CD1c-positive myeloid dendritic cell (primary cell): ENCODE measurements around the gene SH2D6.
"Not testable (repeated sequence)": the region's sequence is repeated elsewhere in the genome, so short reads cannot be mapped to it uniquely, and the experiment has no call there.

Experiments used
- DNase-seq: peaks from one replicate; pipeline ENCODE4 v3.0.0-alpha.2; 2016; ENCODE audit errors: extremely low spot score

Gene SH2D6

DNA sequence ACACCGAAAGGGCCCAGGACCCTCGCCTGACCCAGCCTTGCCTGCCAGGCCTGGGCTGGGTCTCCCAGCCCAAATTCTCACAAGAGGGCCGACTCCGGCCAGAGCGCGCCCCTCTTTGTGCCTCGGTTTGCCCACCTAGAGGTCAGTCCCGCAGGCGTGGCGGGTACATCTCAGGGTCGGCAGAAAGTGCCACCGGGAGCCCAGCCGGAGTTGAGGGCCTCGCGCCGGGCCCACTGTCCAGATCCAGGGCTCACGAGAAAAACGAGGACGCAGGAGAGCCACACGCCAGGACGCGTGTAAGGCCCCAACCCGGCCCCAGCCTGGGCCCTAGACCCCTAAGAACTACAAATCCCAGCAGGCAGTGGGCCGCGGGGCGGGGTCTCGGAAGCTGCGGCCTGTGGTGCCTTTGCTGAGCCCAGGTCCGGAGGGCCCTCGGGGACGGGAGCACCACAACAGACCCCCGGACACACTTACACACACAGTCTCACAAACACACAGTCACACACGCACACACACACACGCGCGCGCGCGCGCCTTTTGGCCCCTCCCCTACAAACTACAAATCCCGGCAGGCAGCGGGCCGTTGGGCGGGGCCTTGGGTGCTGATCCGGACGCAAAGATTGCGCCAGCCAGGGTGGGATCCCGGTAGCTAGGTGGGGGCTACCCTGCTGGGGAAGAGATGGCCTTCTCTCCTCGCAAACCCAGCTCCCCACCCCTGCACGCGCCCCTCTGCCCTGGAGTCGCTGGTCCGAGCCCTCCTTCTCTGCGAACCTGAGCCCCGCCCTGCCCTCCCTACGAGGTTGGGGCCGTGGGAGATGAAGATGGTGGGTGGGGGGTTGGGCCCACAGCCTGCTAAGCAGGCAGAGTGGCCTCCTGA lies at the start of gene SH2D6:
Gene SH2D6, plus strand, starts transcription at position 583 of the 877 bp plus-strand sequence. CDS start 10,752 bp downstream, outside the sequence.
- peak; percentile 84 for DNase-seq

DNA sequence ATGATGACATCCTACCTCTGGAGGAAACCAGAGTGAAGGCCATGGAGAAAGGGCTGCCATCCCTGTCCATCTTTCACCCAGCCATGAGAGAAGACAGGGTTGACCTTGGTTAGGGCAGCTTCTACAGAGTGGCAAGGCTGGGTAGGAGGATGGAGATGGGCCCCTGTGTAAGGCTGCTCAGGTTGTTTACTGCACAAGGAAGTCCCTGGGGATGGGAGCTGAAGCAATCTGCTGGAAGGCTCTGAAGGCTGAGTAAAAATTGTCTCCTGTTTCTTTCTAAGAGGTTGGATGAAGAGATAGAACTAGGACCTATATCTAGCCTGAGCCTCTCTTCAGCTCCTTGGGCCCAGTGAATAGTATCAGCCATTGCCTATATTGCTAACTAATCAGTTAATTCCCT lies 49.6 kb upstream of the SH2D6 start:
- no peak for DNase-seq

DNA sequence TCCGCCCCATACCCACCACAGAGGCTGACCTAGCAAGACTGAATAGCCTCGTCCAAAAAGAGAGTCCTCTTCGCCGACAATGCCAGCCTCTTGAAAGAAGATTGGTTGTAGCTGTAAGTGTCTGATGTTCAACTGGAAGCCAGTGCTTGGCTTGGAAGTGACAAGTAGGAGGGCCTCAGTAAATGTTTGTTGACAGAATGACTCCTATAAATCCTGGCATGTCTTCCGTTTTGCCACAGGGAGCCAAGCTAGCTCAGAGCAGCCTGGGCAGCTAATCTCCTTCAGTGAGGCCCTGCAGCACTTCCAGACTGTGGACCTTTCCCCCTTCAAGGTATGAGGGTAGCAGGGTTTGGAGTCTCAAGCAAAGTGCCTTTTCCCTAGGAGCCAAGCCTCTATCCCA lies 49.0 kb upstream of the SH2D6 start:
- no peak for DNase-seq

DNA sequence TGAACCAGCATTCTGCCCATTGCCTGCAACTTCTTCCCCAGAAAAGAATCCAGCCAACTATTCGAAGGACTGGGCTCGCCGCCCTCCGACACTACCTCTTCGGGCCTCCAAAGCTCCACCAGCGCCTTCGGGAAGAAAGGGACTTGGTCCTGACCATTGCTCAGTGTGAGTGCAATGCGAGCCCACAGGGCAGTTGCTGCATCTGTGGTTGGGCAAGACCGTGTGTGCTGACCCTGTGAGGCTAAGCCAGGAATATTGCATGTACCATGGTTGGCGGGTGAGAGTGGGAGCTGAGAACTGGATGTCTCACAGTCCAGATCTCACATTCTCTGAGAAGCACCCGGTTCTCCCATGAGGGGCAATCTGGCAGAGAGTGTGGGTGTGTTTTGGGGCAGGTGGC lies 47.5 kb upstream of the SH2D6 start:
- no peak for DNase-seq

DNA sequence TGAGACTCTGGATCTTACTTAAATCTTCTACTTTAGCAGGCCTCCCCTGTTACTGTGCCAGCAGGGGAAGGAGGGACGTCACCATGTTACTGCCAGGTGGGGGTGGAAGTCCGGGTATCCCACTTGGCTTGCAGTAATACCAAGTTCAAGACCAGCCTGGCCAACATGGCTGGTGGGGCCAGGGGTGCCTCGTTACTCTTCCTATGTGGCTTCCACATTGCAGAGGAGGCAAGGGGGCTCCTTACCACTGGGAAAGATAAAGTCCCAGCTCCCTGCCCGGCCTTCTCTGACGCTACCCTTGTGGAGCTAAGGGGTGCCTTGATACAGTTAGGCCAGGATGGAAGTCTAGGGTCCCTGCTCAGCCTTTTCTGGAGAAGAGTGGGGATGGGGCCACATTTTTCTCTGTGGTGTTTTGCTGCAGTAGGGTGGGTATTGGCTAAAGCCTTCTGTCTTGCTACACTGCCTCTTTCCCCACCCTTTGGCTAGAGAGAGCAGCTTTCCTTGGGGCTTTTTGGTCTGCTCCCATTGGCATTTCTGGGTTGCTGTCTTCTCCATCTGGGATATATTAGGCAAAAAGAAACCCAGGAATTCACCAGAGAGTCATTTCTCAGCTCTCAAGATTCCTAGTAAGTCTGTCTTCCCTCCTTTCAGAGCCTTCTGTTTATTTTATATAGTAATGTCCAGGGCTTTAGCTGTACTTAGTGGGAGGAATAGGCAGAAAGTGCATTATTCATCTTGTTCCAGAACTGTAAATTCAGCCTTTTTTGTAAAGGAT lies 42.0 kb upstream of the SH2D6 start:
- no peak for DNase-seq

DNA sequence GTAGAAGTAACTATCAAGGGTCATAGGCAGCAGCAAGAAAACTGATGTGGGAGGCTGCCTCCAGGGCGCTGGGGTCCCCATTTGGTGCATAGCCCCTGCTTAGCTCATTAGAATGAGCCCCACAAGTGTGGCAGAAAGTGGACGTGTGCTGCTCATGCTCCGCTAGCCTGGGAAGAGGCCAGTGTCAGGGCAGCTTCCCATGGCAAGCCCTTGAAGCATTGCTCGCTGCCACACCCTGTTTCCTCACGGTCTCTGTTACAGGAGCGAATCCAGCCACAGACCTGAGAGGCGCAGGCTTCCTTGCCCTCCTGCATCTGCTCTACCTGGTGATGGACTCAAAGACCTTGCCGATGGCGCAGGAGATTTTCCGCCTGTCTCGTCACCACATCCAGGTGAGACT lies 41.4 kb upstream of the SH2D6 start:
- DNase-seq = no peak

DNA sequence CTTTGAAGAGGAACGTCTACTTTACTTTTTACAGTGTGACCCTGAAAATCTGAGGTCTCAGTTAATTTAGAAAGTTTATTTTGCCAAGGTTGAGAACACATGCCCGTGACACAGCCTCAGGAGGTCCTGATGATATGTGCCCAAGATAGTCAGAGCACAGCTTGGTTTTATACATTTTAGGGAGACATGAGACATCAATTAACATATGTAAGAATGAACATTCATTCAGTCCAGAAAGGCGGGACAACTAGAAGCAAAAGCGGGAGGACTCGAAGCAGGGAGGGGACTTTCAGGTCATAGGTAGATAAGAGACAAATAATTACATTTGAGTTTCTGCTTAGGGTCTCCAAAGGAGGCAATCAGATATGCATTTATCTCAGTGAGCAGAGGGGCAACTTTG lies 40.3 kb upstream of the SH2D6 start:
- DNase-seq = no peak

DNA sequence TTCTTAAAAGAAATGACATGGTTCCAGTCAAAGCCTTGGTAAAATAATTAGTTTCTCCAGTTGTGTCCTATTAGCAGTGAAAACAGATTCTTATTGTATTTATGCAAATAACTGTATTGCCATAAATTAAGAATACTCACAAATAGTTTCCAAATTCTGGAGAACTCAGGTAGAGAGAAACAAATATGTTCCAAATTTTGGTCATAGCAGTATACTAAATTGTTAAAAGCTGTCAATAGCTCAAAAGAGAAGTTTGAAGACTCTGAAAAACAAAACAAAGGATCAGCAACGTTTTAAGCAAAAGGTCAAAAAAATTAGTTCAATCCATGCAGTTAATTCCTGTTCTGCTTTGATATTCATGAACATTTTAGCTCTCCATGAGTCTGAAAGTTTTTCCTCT lies 38.5 kb upstream of the SH2D6 start:
- no peak for DNase-seq

DNA sequence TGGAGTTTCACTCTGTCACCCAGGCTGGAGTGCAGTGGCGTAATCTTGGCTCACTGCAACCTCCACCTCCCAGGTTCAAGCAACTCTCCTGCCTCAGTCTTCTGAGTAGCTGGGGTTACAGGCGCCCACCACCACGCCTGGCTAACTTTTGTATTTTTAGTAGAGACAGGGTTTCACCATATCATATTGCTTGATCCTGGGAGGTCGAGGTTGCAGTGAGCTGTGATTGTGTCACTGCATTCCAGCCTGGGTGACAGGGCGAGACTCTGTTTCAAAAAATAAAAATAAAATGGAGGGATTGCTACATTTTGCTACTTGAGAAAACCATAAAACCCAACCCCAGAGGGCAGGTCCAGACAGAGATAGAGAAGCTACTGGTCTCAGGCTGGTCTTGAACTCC lies 35.4 kb upstream of the SH2D6 start:
- not testable (repeated sequence) for DNase-seq

DNA sequence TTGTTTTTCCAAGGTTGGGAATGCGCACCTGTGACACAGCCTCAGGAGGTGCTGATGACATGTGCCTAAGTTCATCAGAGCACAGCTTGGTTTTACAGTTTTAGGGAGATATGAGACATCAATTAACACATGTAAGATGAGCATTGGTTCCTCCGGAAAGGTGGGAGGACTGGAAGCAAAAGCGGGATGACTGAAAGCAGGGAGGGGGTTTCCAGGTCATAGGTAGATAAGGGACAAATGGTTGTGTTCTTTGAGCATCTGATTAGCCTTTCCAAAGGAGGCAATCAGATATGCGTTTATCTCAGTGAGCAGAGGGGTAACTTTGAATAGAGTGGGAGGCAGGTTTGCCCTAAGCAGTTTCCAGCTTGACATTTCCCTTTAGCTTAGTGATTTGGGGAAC lies 34.7 kb upstream of the SH2D6 start:
- no peak for DNase-seq

DNA sequence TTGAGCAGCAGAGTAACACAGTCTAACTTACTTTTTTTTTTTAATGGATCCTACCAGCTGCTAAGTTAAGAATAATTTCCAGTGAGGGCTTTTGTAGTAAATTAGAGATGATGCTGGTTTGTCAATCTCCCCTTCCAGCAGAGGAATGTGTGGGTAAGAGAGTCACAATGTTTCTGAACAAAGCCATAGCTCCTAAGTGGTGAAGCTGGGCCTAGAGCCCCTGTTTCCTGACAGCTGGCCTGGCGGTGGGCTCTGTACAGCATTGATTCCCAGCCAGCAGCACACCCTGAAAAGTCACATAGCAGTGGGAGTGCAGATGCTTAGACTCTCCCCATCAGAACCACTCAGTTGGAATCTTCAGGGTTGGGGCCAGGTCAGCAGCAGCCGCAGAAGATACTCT lies 32.8 kb upstream of the SH2D6 start:
- DNase-seq = no peak

DNA sequence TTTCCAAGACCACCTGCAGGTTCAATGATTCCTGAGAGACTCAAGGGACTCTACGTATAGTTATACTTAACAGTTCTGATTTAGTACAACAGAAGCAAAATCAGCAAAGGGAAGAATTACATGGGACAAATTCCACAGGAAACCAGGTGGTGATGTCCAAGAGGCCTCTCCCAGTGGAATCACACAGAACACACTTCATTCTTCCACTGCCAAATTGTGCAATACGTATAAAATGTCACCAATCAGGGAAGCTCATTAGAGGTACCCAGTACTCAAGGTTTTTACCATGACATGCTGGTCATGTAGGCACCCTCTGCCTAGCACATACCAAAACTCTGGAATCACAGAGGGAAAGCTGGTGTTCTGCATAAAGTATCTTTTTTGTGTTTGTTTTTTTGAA lies 30.8 kb upstream of the SH2D6 start:
- DNase-seq = no peak

DNA sequence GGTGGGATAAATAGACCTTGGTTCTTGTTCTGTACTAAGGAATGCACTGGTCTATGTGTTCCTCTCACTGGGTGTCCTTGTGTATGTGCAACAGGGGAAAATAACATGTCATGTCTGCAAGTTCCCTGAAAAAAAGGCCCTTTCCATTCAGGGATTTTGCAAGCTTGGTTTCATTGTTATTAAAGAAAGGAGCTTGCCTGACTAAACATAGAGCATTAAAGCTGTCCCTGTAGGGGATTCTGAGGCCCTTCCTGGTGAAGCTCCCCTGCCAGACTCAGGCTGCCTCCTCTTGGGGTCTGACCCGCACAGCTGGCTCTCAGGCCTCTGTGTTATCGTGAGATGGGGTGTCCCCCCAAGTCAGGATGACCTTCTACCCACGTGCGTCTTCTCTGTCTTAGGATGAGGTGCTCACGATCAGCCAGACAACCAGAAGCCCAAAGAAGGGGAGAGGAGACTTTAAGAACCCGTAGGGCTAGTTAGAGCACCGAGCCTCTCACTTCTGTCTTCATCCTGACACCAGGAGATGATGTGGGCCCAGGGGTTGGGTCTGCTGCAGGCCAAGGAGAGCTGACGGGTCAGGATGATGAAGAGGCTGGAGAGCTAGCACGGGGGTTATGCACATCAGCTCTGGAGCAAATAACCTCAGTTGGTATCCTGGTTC lies 29.5 kb upstream of the SH2D6 start:
- no peak for DNase-seq

DNA sequence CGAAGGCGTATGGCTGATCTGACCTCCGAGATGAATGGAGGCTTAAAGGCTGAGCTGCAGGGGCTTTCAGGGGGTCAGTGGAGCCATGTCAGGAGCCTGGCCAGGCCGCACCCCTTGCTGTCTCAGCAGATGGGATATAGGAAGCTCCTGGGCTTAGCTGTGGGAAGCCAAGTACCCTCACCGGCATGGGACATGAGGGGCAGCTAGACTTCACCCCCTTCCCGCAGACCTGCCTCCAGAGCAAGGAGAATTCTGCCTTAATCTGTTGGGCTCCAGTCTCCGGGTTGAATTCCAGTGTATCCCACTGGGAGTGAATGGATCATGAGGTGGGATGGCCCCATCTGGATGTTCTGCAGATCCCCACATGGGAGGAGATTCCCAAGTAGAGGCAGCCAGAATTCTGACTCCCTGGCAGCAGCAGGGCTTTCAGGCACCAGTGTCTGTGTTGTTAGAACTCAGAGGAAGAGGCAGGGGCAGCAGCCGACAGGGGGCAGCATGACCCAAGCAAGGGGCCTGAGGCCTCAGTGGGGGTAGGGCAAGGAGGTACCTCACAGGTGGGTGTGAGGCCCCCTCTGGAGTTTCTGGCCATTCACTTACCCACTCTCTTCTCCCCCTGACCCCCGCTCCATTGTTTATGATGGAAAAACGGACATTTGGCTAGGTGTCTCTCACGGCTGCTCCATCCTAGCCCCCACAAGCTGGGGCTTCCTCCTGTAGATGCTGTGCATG lies 27.4 kb upstream of the SH2D6 start:
- DNase-seq = peak; percentile 56

DNA sequence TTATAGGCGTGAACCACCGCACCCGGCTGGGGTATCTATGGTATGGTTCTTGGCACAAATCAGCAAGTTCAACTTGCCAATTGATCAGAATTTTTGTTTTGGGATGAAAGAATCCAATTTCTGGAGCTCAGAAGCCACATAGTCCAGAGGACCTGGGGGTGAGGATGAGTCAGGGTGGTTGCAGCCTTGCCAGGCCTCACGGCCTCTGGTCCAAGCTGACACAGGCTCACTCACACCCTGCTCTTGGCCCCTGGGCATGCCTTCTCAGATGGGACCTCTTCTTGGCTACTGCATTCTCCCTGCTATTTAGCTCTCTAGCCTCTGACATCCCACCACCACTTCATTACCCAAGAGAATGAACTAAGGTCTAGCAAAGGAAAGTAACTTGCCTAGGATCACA lies 24.7 kb upstream of the SH2D6 start:
- no peak for DNase-seq

DNA sequence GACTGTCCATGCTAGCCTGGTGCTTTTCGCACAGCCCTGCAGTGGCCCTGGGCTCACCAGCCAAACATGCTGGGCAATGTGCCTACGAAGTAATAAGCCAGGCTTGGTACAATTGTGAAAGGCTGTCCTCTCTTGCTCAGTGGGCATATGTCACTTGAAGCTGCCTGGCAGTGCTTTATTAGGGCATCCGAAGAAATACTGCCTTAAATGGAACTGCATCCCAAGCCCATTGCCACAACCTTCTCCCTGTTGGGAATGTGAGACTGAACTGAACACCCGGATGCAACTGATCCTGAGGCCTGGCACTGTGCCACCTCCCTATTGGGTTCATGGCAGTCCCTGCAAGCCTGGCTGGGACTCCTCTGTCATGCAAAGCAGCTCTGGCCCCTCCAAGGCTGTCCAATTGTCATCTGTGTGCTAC lies 24.2 kb upstream of the SH2D6 start:
- no peak for DNase-seq

DNA sequence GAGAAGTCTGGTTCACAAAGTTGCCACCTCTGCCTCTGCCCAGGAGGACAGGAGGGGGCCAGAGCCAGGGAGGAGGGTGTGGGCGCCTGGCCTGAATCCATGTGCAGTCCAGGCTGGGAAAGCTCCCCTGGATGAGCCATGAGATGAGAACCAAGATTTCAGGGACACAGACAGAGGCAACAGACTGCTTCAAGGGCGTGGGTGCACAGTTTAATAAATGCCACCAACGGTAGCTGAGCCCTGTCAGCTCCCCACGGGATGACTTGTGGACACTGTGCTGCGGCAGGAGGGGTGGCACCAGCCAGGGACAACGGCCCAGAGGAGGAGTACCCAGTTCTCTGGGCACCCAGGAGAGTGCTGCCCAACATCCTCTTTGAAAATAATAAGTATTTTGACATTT lies 23.5 kb upstream of the SH2D6 start:
- DNase-seq = no peak

DNA sequence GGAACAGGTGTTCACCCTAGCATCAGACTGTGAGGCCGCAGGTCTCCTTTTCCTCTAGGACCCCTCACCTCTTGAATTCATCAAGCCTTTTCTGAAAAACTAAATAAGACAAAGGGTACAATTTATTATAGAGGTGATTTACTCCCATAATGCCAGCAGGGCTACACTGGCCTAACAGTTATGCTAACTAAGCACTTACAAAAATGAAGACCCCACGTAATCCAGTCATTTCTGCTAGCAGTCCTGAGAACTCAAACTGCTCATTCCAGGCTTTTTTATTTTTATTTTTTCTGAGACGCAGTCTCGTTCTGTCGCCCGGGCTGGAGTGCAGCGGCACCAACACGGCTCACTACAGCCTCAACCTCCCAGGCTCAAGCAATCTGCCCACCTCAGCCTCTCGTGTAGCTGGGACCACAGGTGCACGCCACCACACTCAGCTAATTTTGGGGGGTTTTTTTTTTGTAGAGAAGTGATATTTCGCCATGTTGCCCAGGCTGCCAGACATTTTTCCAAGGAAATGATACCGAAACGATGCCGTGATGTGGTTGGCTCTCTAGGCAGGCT lies 22.5 kb upstream of the SH2D6 start:
- DNase-seq = no peak

DNA sequence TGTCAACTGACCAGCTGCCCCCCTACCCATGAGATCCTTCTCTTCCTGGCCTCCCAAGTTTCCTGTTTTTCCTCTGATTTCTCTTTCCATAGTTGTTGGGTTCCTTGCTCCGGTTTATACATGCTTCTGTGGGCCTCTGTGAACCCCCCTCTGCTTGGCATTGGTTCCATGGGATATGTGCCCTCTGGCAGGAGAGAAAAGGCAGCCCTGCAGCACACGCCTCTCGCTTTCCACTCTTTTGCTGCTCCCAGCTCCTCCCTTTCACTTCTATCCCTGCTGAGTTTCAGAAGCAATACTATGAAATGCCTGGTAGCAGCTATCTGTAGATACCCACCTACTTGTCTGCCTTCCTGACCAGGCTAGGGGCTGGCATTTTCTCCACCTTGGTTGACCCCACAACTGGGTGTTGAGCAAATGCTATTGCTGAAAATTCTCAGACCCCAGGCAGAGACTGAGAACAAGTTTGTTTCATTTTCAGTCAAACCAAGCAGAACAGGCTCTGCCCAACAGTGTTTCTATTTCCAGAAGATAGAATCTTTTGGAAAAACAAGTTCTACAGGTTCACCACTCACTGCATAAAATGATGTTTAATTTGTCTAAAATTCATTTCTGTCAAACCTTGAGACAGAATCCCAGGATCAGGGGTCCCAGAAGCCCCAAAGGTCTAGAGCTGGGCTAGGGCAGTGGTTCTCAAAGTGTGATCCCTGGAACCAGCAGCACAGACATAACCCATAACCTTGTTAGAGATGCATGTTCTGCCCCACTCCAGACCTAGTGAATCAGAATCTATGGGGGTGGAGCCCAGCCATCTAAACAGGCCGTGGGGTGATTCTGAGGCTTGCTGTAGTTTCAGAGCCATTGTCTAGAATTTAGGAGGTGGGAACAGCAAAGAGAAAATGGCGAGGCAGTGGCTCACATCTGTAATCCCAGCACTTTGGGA lies 21.7 kb upstream of the SH2D6 start:
- no peak for DNase-seq

DNA sequence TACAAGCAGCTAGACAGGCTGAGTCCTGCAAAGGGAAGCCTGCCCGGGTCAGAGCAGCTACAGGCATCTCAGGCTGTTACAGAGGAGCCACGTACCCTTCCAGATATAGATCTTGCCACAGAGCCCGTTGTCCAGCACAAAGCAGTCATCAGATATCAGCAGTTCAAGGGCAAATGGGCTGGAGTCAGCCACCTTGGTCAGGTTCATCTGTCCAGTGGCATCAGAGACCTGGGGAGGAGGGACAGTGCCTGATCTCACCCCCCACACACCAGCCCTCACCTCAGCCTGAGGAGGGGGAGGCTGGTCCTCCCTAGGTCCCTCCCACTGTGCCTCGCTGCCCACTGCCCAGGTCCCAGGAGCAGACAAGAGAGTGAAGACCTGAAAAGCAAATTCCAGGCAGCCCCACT lies 20.6 kb upstream of the SH2D6 start:
- DNase-seq = no peak
